Gastroesophageal sphincter (tissue), 4 donors: ENCODE results near the gene GPATCH8. TPM values are rescaled to one million over a fixed set of nuclear protein-coding genes. Genes with fewer than 3 reads are reported as not detected.

ENCODE experiments used
- ATAC-seq: fragments of 150-250 bp; one replicate; pipeline ENCODE4 v1.9.1; 2016; ENCODE audit warnings: mild to moderate bottlenecking, moderate library complexity
- H3K27ac ChIP-seq, 4 donors: fragments of 200-600 bp; sonication (generic) in 3 of 4; 1 replicate in 3 of 4; 2 replicates in 1 of 4; pipeline ENCODE4 v1.5.1; 2016 to 2019
- H3K27me3 ChIP-seq: fragments of 200-600 bp; sonication (generic); one replicate; pipeline ENCODE4 v1.5.1; 2019
- H3K36me3 ChIP-seq, 2 donors: fragments of 200-600 bp; sonication (generic); one replicate each; pipeline ENCODE4 v1.5.1; 2019; ENCODE audit warnings: control low read depth in 1 of 2
- H3K4me1 ChIP-seq, 3 donors: fragments of 200-600 bp; sonication (generic); 1 replicate in 2 of 3; 2 replicates in 1 of 3; pipeline ENCODE4 v1.5.1; 2016 to 2019; ENCODE audit warnings: control low read depth in 2 of 3
- H3K4me3 ChIP-seq, 2 donors: fragments of 200-600 bp; sonication (generic); one replicate each; pipeline ENCODE4 v1.5.1; 2019; ENCODE audit warnings: mild to moderate bottlenecking in 1 of 2, moderate library complexity in 1 of 2
- H3K9me3 ChIP-seq, 3 donors: fragments of 200-600 bp; sonication (generic); one replicate each; pipeline ENCODE4 v1.5.1; 2017 to 2019; ENCODE audit warnings: control low read depth in 2 of 3
- CTCF ChIP-seq, 4 experiments: fragments of 200-600 bp in 2 of 4; fragments of 450-650 bp in 2 of 4; sonication (generic) in 1 of 4; IDR thresholded peaks; one replicate each; pipeline ENCODE4 v1.5.1; 2017 to 2019; ENCODE audit warnings: antibody characterized with exemption in 4 of 4, mild to moderate bottlenecking in 2 of 4, moderate library complexity in 2 of 4
- EP300 ChIP-seq: sonication (generic); formaldehyde crosslinking; IDR thresholded peaks from one replicate; pipeline ENCODE4 v1.6.1; 2017; ENCODE audit warnings: antibody characterized with exemption, mild to moderate bottlenecking
- POLR2A ChIP-seq, 2 donors: fragments of 450-650 bp; IDR thresholded peaks; one replicate each; pipeline ENCODE4 v1.6.1; 2017; ENCODE audit warnings: antibody characterized with exemption in 2 of 2, mild to moderate bottlenecking in 2 of 2, moderate library complexity in 1 of 2
- POLR2AphosphoS5 ChIP-seq: sonication (generic); formaldehyde crosslinking; IDR thresholded peaks from one replicate; pipeline ENCODE4 v1.6.1; 2017; ENCODE audit warnings: antibody characterized with exemption
- WGBS, 2 donors: methylation state at CpG; one replicate each; pipeline ENCODE4 v1.1.5; 2018; ENCODE audit warnings: low coverage in 1 of 2; 5-methylcytosine and 5-hydroxymethylcytosine counted together
- total RNA-seq, 4 donors: library from RNA; depleted of rRNA; stranded (reverse); fragments of >200 nt; gene quantifications; one replicate each; pipeline ENCODE4 v1.1.0, GENCODE V29; 2016

Gene GPATCH8
- total RNA-seq, 4 donors from 2014 or later, result 21.8 to 54.6 (median 33.9) TPM

GRCh38 chr17:44360144-44360533 is 143.1 kb downstream of the GPATCH8 start:
- TF ChIP-seq CTCF (IDR thresholded peaks at IDR 0.05) (no peak), POLR2A (IDR thresholded peaks at IDR 0.05) (no peak), EP300 (no peak)
- H3K4me3 ChIP-seq, result no peak overlapping the region
- H3K27ac ChIP-seq, result no peak overlapping the region
- H3K36me3 ChIP-seq, result no peaks in the 10 kb centered on the region
- WGBS, 2 donors, result 32 to 48% methylated on average over 5 of the region's 6 CpGs
- no peak for ATAC-seq
- H3K9me3 ChIP-seq, result no peaks in the 10 kb centered on the region
- H3K4me1 ChIP-seq, result peaks cover 0 to 37% (median 7%) of the 10 kb centered on the region in 3 donors
- peaks cover 12% of the 10 kb centered on the region for H3K27me3 ChIP-seq

- H3K27ac ChIP-seq, result no peak overlapping the region
- no peak for ATAC-seq
- peaks cover 0 to 37% (median 7%) of the 10 kb centered on the region in 3 donors for H3K4me1 ChIP-seq
- WGBS, 2 donors, result 80% methylated on average over 6 of the region's 14 CpGs; no CpG with 5 or more reads in 1 of the 2 donors
- no peaks in the 10 kb centered on the region for H3K9me3 ChIP-seq
- peaks cover 12% of the 10 kb centered on the region for H3K27me3 ChIP-seq
- TF ChIP-seq POLR2A (IDR thresholded peaks at IDR 0.05) (no peak), POLR2AphosphoS5 (no peak), EP300 (no peak), CTCF (IDR thresholded peaks at IDR 0.05) (no peak)
- no peaks in the 10 kb centered on the region for H3K36me3 ChIP-seq
- H3K4me3 ChIP-seq, result no peak overlapping the region
Observed at GRCh38 chr17:44359458-44360143, 143.6 kb downstream of the GPATCH8 start.

- Histone ChIP-seq H3K27ac (no peak overlapping the region), H3K27me3 (peaks cover 12% of the 10 kb centered on the region), H3K4me3 (no peak overlapping the region), H3K9me3 (no peaks in the 10 kb centered on the region), H3K4me1 (peaks cover 0 to 33% (median 5%) of the 10 kb centered on the region in 3 donors), H3K36me3 (no peaks in the 10 kb centered on the region)
- TF ChIP-seq POLR2A (IDR thresholded peaks at IDR 0.05) (no peak), POLR2AphosphoS5 (no peak), CTCF (IDR thresholded peaks at IDR 0.05) (no peak), EP300 (no peak)
- ATAC-seq, result no peak
- 79 to 80% methylated on average over 2 to 6 of the region's 6 CpGs for WGBS, 2 donors
Observed at GRCh38 chr17:44359006-44359405, 144.2 kb downstream of the GPATCH8 start.

GRCh38 chr17:44358066-44358465 is 145.1 kb downstream of the GPATCH8 start:
- Histone ChIP-seq H3K4me3 (no peak overlapping the region), H3K27ac (no peak overlapping the region), H3K27me3 (peaks cover 9% of the 10 kb centered on the region), H3K4me1 (peaks cover 0 to 31% (median 3%) of the 10 kb centered on the region in 3 donors), H3K36me3 (peaks cover 0 to 5% of the 10 kb centered on the region in 2 donors), H3K9me3 (no peaks in the 10 kb centered on the region)
- ATAC-seq, result no peak
- 80% methylated on average over 2 of the region's 9 CpGs; no CpG with 5 or more reads in 1 of the 2 donors for WGBS, 2 donors
- no peak for TF ChIP-seq CTCF (IDR thresholded peaks at IDR 0.05)
- no peak for TF ChIP-seq POLR2A (IDR thresholded peaks at IDR 0.05)
- no peak for TF ChIP-seq POLR2AphosphoS5
- TF ChIP-seq EP300, result no peak

- H3K27ac ChIP-seq, result no peak overlapping the region
- no peaks in the 10 kb centered on the region for H3K9me3 ChIP-seq
- H3K36me3 ChIP-seq, result peaks cover 0 to 23% of the 10 kb centered on the region in 2 donors
- peaks cover 0 to 13% (median 0%) of the 10 kb centered on the region in 3 donors for H3K4me1 ChIP-seq
- no CpG with 5 or more reads among the region's 11 CpGs for WGBS, 2 donors
- TF ChIP-seq CTCF (IDR thresholded peaks at IDR 0.05) (no peak), EP300 (no peak), POLR2A (IDR thresholded peaks at IDR 0.05) (no peak), POLR2AphosphoS5 (no peak)
- no peak for ATAC-seq
- no peaks in the 10 kb centered on the region for H3K27me3 ChIP-seq
- H3K4me3 ChIP-seq, result no peak overlapping the region
Observed at GRCh38 chr17:44356241-44356640, 147.0 kb downstream of the GPATCH8 start.
